K562 (cell line): ENCODE data around the gene SCN1A. TPM values are rescaled to one million over a fixed set of nuclear protein-coding genes. Genes with fewer than 3 reads are reported as not detected.

Source experiments
- CTCF ChIP-seq, 3 experiments: IDR thresholded peaks in 2 of 3; conservative IDR thresholded peaks in 1 of 3; 2 replicates each; pipeline ENCODE4 v1.5.1; 2011 to 2012; ENCODE audit warnings: low read length in 3 of 3, mild to moderate bottlenecking in 3 of 3, control low read depth in 2 of 3, improper control_type of control experiment in 1 of 3, inconsistent platforms in 1 of 3, low read depth in 1 of 3, mixed read lengths in 1 of 3, moderate library complexity in 1 of 3; ENCODE audit not compliant: insufficient read depth in 2 of 3
- GATAD2B ChIP-seq: fragments of 450-650 bp; IDR thresholded peaks from 2 replicates; pipeline ENCODE4 v1.6.1; 2017; ENCODE audit warnings: mild to moderate bottlenecking, borderline replicate concordance
- NCOA2 ChIP-seq, 2 experiments: fragments of 450-650 bp; IDR thresholded peaks; 2 replicates each; pipeline ENCODE4 v1.6.1; 2018; ENCODE audit warnings: mild to moderate bottlenecking in 2 of 2, moderate library complexity in 1 of 2; ENCODE audit not compliant: partially characterized antibody in 2 of 2
- RAD21 ChIP-seq, 2 experiments: fragments of 250-450 bp in 1 of 2; fragments of 450-650 bp in 1 of 2; sonication (Bioruptor Pico) in 1 of 2; formaldehyde crosslinking in 1 of 2; IDR thresholded peaks in 1 of 2; conservative IDR thresholded peaks in 1 of 2; 2 replicates each; pipeline versions ENCODE4 v1.4.0 to v1.8.0; 2020 to 2022; ENCODE audit warnings: mild to moderate bottlenecking in 2 of 2, moderate library complexity in 1 of 2
- RBFOX2 ChIP-seq: fragments of 200-400 bp; formaldehyde crosslinking; IDR thresholded peaks from 2 replicates; pipeline ENCODE4 v1.6.1; 2017; ENCODE audit warnings: low read depth, mild to moderate bottlenecking, low read length, moderate library complexity
- REST ChIP-seq, 2 experiments: fragments of 450-650 bp; formaldehyde crosslinking in 1 of 2; IDR thresholded peaks; 2 replicates each; pipeline versions ENCODE4 v1.4.0 to v1.6.1; 2014 to 2020; ENCODE audit warnings: mild to moderate bottlenecking in 2 of 2, borderline replicate concordance in 1 of 2, low read depth in 1 of 2
- ZNF561 ChIP-seq: fragments of 450-650 bp; formaldehyde crosslinking; conservative IDR thresholded peaks from 2 replicates; pipeline ENCODE4 v1.4.0; 2020; ENCODE audit warnings: mild to moderate bottlenecking, moderate library complexity
- polyA plus RNA-seq, 8 experiments: library from polyadenylated mRNA; depleted of rRNA in 4 of 8; stranded (reverse) in 5 of 8; unstranded in 3 of 8; fragments of >200 nt; fragmentation: Nextera tagmentation in 2 of 8; fragmentation: Illumina TruSeq in 1 of 8; extraction: Ambion mirVana in 2 of 8; extraction: Trizol in 1 of 8; gene quantifications; 2 replicates each; pipeline versions ENCODE4 v1.2.1 to v1.2.3, GENCODE V29; 2011 to 2014; ENCODE audit warnings: inconsistent platforms in 1 of 8, missing spikeins in 1 of 8
- total RNA-seq, 7 experiments: library from RNA; depleted of rRNA in 6 of 7; stranded (reverse); fragments of >200 nt in 6 of 7; fragmentation: Illumina TruSeq in 2 of 7; extraction: Trizol in 2 of 7; gene quantifications; 2 replicates each; pipeline versions ENCODE4 v1.2.1 to v1.2.3, GENCODE V29; 2011 to 2021; ENCODE audit warnings: low replicate concordance in 1 of 7

The SCN1A gene
- total and polyA plus RNA-seq, 9 of the 15 experiments (the other 6 are each of a cell fraction or from before 2014, with no cell fraction given) = not detected

GRCh38 chr2:166057370-166058164 is 70.3 kb downstream of the SCN1A start (continued):
- TF ChIP-seq REST (IDR thresholded peaks at IDR 0.05; ENCODE audit: borderline replicate concordance) (peak; percentile 32; the same call in 1 of the 2 replicates), REST (CRISPR knock-in tag; IDR thresholded peaks at IDR 0.05; ENCODE audit: low read depth) (no peak), RAD21 (CRISPR knock-in tag; conservative IDR thresholded peaks at IDR 0.05 in 1 of 2, IDR thresholded peaks at IDR 0.05 in 1 of 2) (peak; percentile 56 to 67), GATAD2B (0 out of 2 replicates have a peak, but pooled peaks have one; percentile 15), RBFOX2 (no peak), ZNF561 (CRISPR knock-in tag) (no peak), CTCF (IDR thresholded peaks at IDR 0.05 in 2 of 3, conservative IDR thresholded peaks at IDR 0.05 in 1 of 3; ENCODE audit: insufficient read depth in 2 of 3, low read depth in 1 of 3, low read length in 3 of 3) (peak in 2 of 3 experiments; percentile 39 to 71; a peak in 3 of 6 replicates), NCOA2 (IDR thresholded peaks at IDR 0.05; ENCODE audit: partially characterized antibody in 2 of 2) (peak in 1 of 2 experiments; percentile 15)
